ENCODE results near the gene AGTRAP.

The AGTRAP gene

GRCh38 chr1:11761285-11761684 is 25.3 kb downstream of the AGTRAP start:
- DNase-seq (ENCODE audit: low read depth in 2 of 3, low spot score in 1 of 3): no peak

GRCh38 chr1:11761988-11762406 is 26.1 kb downstream of the AGTRAP start, which contains the start of gene C1orf167:
Gene C1orf167 (plus strand): TSS chr1:11762193. CDS start chr1:11764401, 2,208 bp downstream.
- peak in 2 of 3 donors; percentile 7 to 9 for DNase-seq (ENCODE audit: low read depth in 2 of 3, low spot score in 1 of 3)

GRCh38 chr1:11764115-11764514 is 28.2 kb downstream of the AGTRAP start:
- DNase-seq (ENCODE audit: low read depth in 2 of 3, low spot score in 1 of 3): no peak

GRCh38 chr1:11764519-11764918 is 28.6 kb downstream of the AGTRAP start:
- DNase-seq (ENCODE audit: low read depth in 2 of 3, low spot score in 1 of 3): no peak

- no peak for DNase-seq (ENCODE audit: low read depth in 2 of 3, low spot score in 1 of 3)
Observed at GRCh38 chr1:11765661-11766428, 29.9 kb downstream of the AGTRAP start.

GRCh38 chr1:11766429-11766776 is 30.5 kb downstream of the AGTRAP start:
- DNase-seq (ENCODE audit: low read depth in 2 of 3, low spot score in 1 of 3): no peak

GRCh38 chr1:11767922-11768704 is 32.2 kb downstream of the AGTRAP start:
- no peak for DNase-seq (ENCODE audit: low read depth in 2 of 3, low spot score in 1 of 3)

- DNase-seq (ENCODE audit: low read depth in 2 of 3, low spot score in 1 of 3): no peak
Observed at GRCh38 chr1:11768821-11769220, 32.9 kb downstream of the AGTRAP start.

GRCh38 chr1:11769274-11769673 is 33.3 kb downstream of the AGTRAP start:
- DNase-seq (ENCODE audit: low read depth in 2 of 3, low spot score in 1 of 3): no peak

GRCh38 chr1:11770011-11770410 is 34.1 kb downstream of the AGTRAP start:
- DNase-seq (ENCODE audit: low read depth in 2 of 3, low spot score in 1 of 3): no peak

GRCh38 chr1:11771481-11772043 is 35.6 kb downstream of the AGTRAP start:
- DNase-seq (ENCODE audit: low read depth in 2 of 3, low spot score in 1 of 3): no peak

- DNase-seq (ENCODE audit: low read depth in 2 of 3, low spot score in 1 of 3): no peak
Observed at GRCh38 chr1:11772458-11772857, 36.5 kb downstream of the AGTRAP start.

- no peak for DNase-seq (ENCODE audit: low read depth in 2 of 3, low spot score in 1 of 3)
Observed at GRCh38 chr1:11774753-11775152, 38.8 kb downstream of the AGTRAP start.

- DNase-seq (ENCODE audit: low read depth in 2 of 3, low spot score in 1 of 3): no peak
Observed at GRCh38 chr1:11777658-11778322, 41.9 kb downstream of the AGTRAP start.

GRCh38 chr1:11778336-11778735 is 42.4 kb downstream of the AGTRAP start:
- DNase-seq (ENCODE audit: low read depth in 2 of 3, low spot score in 1 of 3): no peak

GRCh38 chr1:11778844-11779623 is 43.1 kb downstream of the AGTRAP start:
- no peak for DNase-seq (ENCODE audit: low read depth in 2 of 3, low spot score in 1 of 3)

GRCh38 chr1:11779715-11780379 is 43.9 kb downstream of the AGTRAP start:
- DNase-seq (ENCODE audit: low read depth in 2 of 3, low spot score in 1 of 3): no peak

- no peak for DNase-seq (ENCODE audit: low read depth in 2 of 3, low spot score in 1 of 3)
Observed at GRCh38 chr1:11780380-11781147, 44.6 kb downstream of the AGTRAP start.

- DNase-seq (ENCODE audit: low read depth in 2 of 3, low spot score in 1 of 3): no peak
Observed at GRCh38 chr1:11781297-11781696, 45.4 kb downstream of the AGTRAP start.

All from stimulated activated CD4-positive, alpha-beta T cell treated with anti-CD3 and anti-CD28 coated beads, Interleukin-12 subunit alpha, Interleukin-12 subunit beta, amount 100 ng/mL, for 48 hours (primary cell).